Right atrium auricular region (tissue), 2 donors: ENCODE measurements around the gene GAA. TPM values are rescaled to one million over a fixed set of nuclear protein-coding genes. Genes with fewer than 3 reads are reported as not detected.

Experiments
- DNase-seq: peaks from one replicate; pipeline ENCODE4 v3.0.0-alpha.2; 2019; ENCODE audit warnings: low spot score
- H3K27ac ChIP-seq, 2 donors: fragments of 200-600 bp; sonication (generic); 1 replicate in 1 of 2; 2 replicates in 1 of 2; pipeline ENCODE4 v1.5.1; 2016 to 2019
- H3K27me3 ChIP-seq, 2 donors: fragments of 200-600 bp; sonication (generic); one replicate each; pipeline versions ENCODE4 v1.5.1 to v1.6.0; 2017 to 2019
- H3K36me3 ChIP-seq: fragments of 200-600 bp; sonication (generic); one replicate; pipeline ENCODE4 v1.5.1; 2016
- H3K4me1 ChIP-seq, 2 donors: fragments of 200-600 bp; sonication (generic); one replicate each; pipeline versions ENCODE4 v1.5.1 to v1.6.0; 2017 to 2019
- H3K4me3 ChIP-seq, 2 donors: fragments of 200-600 bp; sonication (generic); 1 replicate in 1 of 2; 2 replicates in 1 of 2; pipeline ENCODE4 v1.5.1; 2017 to 2019; ENCODE audit warnings: mild to moderate bottlenecking in 1 of 2, moderate library complexity in 1 of 2
- H3K9me3 ChIP-seq, 2 donors: fragments of 200-600 bp; sonication (generic); one replicate each; pipeline ENCODE4 v1.5.1; 2019
- total RNA-seq, 2 donors: library from RNA; depleted of rRNA; stranded (reverse); fragments of >200 nt; gene quantifications; one replicate each; pipeline ENCODE4 v1.1.0, GENCODE V29; 2016
- TF ChIP-seq, protein P1 (sequence below), 2 donors: fragments of 200-600 bp; sonication (generic); IDR thresholded peaks; one replicate each; pipeline ENCODE4 v1.5.1; 2019; ENCODE audit warnings: antibody characterized with exemption in 2 of 2

GAA gene
- total RNA-seq, 2 donors from 2014 or later: 54.8 to 99.1 TPM

DNA sequence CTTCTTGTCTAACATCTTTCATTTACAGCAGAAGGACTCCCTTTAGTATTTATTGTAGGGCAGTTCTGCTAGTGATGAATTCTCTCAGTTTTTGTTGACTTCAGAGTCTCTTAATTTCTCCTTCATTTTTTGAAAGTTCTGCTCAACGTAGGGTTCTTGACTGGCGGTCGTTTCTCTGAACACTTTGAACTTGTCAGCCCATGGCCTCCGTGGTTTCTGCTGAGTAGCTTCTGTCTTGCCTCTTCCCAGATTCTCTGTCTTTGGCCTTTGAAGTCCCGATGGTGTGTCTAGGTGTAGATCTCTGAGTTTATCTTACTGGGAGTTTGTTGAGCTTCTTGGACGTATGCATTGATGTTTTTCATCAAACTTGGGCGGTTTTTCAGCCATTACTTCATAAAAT lies 13.4 kb downstream of the GAA start:
- H3K27me3 ChIP-seq: no peaks in the 10 kb centered on the region
- H3K27ac ChIP-seq: no peak overlapping the region
- no peaks in the 10 kb centered on the region for H3K4me1 ChIP-seq
- H3K9me3 ChIP-seq: no peaks in the 10 kb centered on the region
- TF ChIP-seq, protein P1, sequence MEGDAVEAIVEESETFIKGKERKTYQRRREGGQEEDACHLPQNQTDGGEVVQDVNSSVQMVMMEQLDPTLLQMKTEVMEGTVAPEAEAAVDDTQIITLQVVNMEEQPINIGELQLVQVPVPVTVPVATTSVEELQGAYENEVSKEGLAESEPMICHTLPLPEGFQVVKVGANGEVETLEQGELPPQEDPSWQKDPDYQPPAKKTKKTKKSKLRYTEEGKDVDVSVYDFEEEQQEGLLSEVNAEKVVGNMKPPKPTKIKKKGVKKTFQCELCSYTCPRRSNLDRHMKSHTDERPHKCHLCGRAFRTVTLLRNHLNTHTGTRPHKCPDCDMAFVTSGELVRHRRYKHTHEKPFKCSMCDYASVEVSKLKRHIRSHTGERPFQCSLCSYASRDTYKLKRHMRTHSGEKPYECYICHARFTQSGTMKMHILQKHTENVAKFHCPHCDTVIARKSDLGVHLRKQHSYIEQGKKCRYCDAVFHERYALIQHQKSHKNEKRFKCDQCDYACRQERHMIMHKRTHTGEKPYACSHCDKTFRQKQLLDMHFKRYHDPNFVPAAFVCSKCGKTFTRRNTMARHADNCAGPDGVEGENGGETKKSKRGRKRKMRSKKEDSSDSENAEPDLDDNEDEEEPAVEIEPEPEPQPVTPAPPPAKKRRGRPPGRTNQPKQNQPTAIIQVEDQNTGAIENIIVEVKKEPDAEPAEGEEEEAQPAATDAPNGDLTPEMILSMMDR (IDR thresholded peaks at IDR 0.05): no peak
- peaks cover 5% of the 10 kb centered on the region for H3K36me3 ChIP-seq
- H3K4me3 ChIP-seq: no peak overlapping the region
- no peak for DNase-seq

DNA sequence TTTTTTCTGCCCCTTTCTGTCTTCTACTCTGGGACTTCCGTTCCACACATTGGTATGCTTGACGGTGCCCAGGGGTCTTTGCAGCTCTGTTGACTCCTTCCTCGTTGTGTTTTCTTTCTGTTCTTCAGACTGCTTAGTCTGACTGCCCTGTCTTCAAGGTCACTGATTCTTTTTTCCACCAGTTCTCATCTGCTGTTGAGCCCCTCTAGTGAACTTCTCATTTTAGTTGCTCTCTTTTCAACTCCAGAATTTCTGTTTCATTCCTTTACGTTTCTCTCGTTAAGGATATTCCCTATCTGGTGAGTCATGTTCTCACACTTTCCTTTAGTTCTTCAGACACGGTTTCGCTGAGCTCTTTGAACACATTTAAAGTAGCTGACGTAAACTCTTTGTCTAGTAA lies 13.8 kb downstream of the GAA start:
- no peaks in the 10 kb centered on the region for H3K9me3 ChIP-seq
- peaks cover 5% of the 10 kb centered on the region for H3K36me3 ChIP-seq
- H3K27ac ChIP-seq: no peak overlapping the region
- no peaks in the 10 kb centered on the region for H3K4me1 ChIP-seq
- no peak overlapping the region for H3K4me3 ChIP-seq
- H3K27me3 ChIP-seq: no peaks in the 10 kb centered on the region
- TF ChIP-seq, protein P1 (IDR thresholded peaks at IDR 0.05): no peak
- DNase-seq: no peak

DNA sequence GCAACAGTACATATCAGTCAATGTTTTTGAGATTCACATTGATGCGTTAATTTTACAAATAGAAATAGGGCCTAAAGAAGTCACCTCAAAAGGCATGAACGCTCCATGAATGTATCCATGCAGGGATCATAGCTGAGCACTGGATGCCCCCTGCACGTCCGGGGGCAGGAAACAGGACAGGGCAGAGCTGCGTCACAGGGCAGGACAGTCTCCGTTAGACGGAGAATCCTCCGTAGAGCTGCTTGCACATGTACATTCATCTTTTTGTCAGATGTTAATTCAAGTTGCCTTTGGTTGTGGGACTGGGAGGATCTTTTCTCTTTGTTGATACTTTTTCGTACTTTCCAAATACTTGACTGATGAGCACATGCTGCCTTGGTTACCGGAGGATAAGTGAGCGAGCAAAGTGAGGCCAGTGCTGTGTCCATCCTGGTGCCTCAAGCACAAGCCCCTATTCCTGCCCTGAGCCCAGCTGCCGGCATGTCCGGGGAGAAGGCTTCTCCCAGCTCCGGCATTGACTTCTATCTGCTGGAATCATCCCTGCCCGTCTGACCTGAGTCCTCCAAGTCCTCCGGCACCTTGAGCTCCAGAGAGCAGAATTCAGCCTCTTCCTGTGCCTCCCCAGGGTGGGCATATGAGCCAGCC lies 15.0 kb downstream of the GAA start:
- Histone ChIP-seq H3K4me3 (no peak overlapping the region), H3K4me1 (no peaks in the 10 kb centered on the region), H3K27me3 (no peaks in the 10 kb centered on the region), H3K27ac (no peak overlapping the region), H3K36me3 (peaks cover 5% of the 10 kb centered on the region), H3K9me3 (no peaks in the 10 kb centered on the region)
- TF ChIP-seq, protein P1 (IDR thresholded peaks at IDR 0.05): no peak
- no peak for DNase-seq

DNA sequence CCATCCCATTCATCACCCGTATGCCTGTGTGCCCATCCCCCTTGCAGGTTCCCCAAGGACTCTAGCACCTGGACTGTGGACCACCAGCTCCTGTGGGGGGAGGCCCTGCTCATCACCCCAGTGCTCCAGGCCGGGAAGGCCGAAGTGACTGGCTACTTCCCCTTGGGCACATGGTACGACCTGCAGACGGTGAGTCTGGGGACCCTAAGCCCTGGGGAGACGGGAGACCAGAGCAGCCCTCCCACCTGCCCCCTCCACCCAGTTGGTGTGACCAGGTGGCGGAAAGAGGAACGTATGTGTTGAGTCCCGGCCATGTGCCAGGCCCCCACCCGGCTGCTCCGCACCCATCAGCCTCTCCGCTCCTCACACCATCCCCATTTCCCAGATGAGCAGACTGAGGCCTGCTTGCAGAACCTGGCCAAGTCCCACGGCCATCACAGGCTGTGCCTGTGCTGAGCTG lies 15.6 kb downstream of the GAA start:
- Histone ChIP-seq H3K4me1 (no peaks in the 10 kb centered on the region), H3K9me3 (no peaks in the 10 kb centered on the region), H3K27me3 (no peaks in the 10 kb centered on the region), H3K4me3 (no peak overlapping the region), H3K27ac (no peak overlapping the region), H3K36me3 (peaks cover 5% of the 10 kb centered on the region)
- no peak for DNase-seq
- TF ChIP-seq, protein P1 (IDR thresholded peaks at IDR 0.05): no peak

DNA sequence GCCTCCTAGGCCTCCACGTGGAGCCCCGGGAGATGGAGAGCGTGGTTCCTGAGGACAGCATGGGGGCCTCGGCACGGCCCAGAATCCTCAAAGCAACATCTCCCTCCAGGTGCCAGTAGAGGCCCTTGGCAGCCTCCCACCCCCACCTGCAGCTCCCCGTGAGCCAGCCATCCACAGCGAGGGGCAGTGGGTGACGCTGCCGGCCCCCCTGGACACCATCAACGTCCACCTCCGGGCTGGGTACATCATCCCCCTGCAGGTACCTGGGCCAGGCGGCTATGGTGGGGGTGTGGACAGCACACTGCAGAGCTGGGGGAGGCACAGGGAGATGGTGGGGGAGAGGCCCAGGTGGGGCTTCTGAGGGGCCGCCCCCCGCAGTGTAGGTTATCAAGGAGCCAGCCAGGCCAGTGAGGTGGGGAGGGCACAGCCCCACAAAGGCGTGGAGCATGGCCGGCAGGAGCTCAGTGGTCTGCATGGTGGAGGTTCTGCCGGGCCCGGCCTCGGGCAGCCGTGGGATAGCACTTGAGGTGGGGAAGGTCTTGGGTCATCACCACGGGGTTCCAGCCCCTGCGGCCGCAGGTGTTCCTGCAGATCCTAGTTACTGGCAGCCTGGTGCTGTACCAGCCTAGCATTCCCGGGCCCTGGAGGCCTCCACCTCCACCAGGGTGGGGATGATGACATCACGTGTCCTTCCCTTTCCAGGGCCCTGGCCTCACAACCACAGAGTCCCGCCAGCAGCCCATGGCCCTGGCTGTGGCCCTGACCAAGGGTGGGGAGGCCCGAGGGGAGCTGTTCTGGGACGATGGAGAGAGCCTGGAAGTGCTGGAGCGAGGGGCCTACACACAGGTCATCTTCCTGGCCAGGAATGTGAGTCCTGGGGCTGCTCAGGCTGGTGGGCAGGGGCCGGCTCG lies 16.4 kb downstream of the GAA start:
- no peak for DNase-seq
- Histone ChIP-seq H3K36me3 (peaks cover 5% of the 10 kb centered on the region), H3K9me3 (no peaks in the 10 kb centered on the region), H3K27me3 (no peaks in the 10 kb centered on the region), H3K4me1 (no peaks in the 10 kb centered on the region), H3K4me3 (no peak overlapping the region), H3K27ac (no peak overlapping the region)
- TF ChIP-seq, protein P1 (IDR thresholded peaks at IDR 0.05): no peak
